T-helper 17 cell (primary cell): Measurements from ENCODE around the gene NTSR1. TPM values are rescaled to one million over a fixed set of nuclear protein-coding genes. Genes with fewer than 3 reads are reported as not detected.

Experiments used
- ATAC-seq: fragments of 150-1000 bp; cut with Tn5 transposase; 2 replicates; pipeline ENCODE4 v1.10.0; 2021; ENCODE audit warnings: mild to moderate bottlenecking, moderate library complexity
- DNase-seq, 3 donors: peaks; one replicate each; pipeline versions ENCODE4 v3.0.0 to v3.0.0-alpha.2; 2020 to 2021
- H3K9me3 ChIP-seq: one replicate; pipeline ENCODE4 v1.7.0; 2013; ENCODE audit warnings: low read length, mild to moderate bottlenecking; ENCODE audit not compliant: control insufficient read depth, poor library complexity, severe bottlenecking
- H3K27ac Mint-ChIP-seq: one replicate; pipeline ENCODE4 v1.8.0; 2022; ENCODE audit warnings: mild to moderate bottlenecking, moderate library complexity, mixed read lengths
- H3K27me3 Mint-ChIP-seq: one replicate; pipeline ENCODE4 v1.8.0; 2022; ENCODE audit warnings: mixed read lengths
- H3K36me3 Mint-ChIP-seq: one replicate; pipeline ENCODE4 v1.8.0; 2022; ENCODE audit warnings: low read depth, mixed read lengths
- H3K4me1 Mint-ChIP-seq: one replicate; pipeline ENCODE4 v1.8.0; 2022; ENCODE audit warnings: mild to moderate bottlenecking, mixed read lengths
- H3K4me3 Mint-ChIP-seq: one replicate; pipeline ENCODE4 v1.8.0; 2022; ENCODE audit warnings: mild to moderate bottlenecking, moderate library complexity, mixed read lengths
- total RNA-seq, 4 donors: library from RNA in 2 of 4; stranded (reverse) in 2 of 4; gene quantifications; one replicate each; pipeline ENCODE4 v1.2.3 and lab custom pipeline; 2022 to 2026

Gene NTSR1
- total RNA-seq, 2 donors from 2014 or later, result 0.10 TPM; not detected in 1

GRCh38 chr20:62787866-62788265, 79.2 kb downstream of the NTSR1 start:
- Mint-ChIP-seq H3K4me1 (peaks cover 9% of the 10 kb centered on the region), H3K27ac (no peak overlapping the region), H3K4me3 (no peak overlapping the region), H3K27me3 (no peaks in the 10 kb centered on the region), H3K36me3 (no peaks in the 10 kb centered on the region)
- H3K9me3 ChIP-seq, result no peaks in the 10 kb centered on the region
- ATAC-seq, result no peak
- DNase-seq, result no peak

DNA sequence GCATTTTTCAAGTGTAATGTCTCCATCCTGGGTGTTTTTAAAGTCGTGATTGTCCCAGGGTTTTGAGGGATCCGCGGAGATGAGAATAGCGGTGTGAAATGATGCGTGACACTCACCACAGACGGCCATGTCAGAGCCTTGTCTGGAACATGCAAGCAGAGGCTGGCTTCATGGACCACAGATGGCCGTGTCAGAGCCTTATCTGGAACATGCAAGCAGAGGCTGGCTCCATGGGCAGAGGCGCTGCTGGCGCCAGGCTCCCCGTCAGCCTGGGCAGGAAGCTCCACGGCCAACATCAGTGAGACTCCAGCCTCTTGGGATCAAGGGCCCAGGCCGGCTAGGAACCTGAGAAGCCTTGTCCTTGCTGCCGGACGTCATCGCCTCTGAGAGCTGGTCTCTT, 80.0 kb downstream of the NTSR1 start:
- Mint-ChIP-seq H3K27ac (no peak overlapping the region), H3K4me1 (peaks cover 13% of the 10 kb centered on the region), H3K36me3 (no peaks in the 10 kb centered on the region), H3K4me3 (no peak overlapping the region), H3K27me3 (no peaks in the 10 kb centered on the region)
- DNase-seq (no peak), ATAC-seq (no peak)
- no peaks in the 10 kb centered on the region for H3K9me3 ChIP-seq

DNA sequence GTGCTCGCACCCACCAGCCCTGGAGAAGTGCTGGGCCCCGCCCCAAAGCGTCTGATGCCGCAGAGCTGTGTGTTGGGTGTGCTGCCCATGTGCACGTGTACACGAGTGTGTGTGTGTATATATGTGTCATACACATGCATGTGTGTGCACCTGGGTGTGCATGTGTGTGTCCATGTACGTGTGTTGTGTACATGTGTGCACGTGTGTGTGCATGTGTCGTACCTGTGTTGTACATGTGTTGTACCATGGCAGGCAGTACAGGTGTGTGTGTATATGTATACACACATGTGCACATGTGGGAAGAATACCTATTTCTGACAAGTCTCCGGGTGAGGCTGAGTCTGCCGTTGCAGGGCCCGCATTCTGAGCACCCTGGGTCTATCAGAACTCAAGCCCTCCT, 81.4 kb downstream of the NTSR1 start:
- no peak for DNase-seq
- H3K36me3 Mint-ChIP-seq, result no peaks in the 10 kb centered on the region
- H3K4me1 Mint-ChIP-seq, result peaks cover 20% of the 10 kb centered on the region
- ATAC-seq, result no peak
- H3K27me3 Mint-ChIP-seq, result no peaks in the 10 kb centered on the region
- no peak overlapping the region for H3K4me3 Mint-ChIP-seq
- no peaks in the 10 kb centered on the region for H3K9me3 ChIP-seq
- no peak overlapping the region for H3K27ac Mint-ChIP-seq

GRCh38 chr20:62791301-62792181, 82.9 kb downstream of the NTSR1 start:
- ATAC-seq, result no peak
- H3K36me3 Mint-ChIP-seq, result no peaks in the 10 kb centered on the region
- peaks cover 23% of the 10 kb centered on the region for H3K4me1 Mint-ChIP-seq
- H3K27ac Mint-ChIP-seq, result peak overlapping the region; percentile 86
- H3K9me3 ChIP-seq, result no peaks in the 10 kb centered on the region
- H3K4me3 Mint-ChIP-seq, result no peak overlapping the region
- no peaks in the 10 kb centered on the region for H3K27me3 Mint-ChIP-seq
- peak; percentile 38 to 52 (median 46) for DNase-seq

- H3K4me3 Mint-ChIP-seq, result peak overlapping the region; percentile 58
- no peaks in the 10 kb centered on the region for H3K9me3 ChIP-seq
- peaks cover 24% of the 10 kb centered on the region for H3K4me1 Mint-ChIP-seq
- no peaks in the 10 kb centered on the region for H3K27me3 Mint-ChIP-seq
- no peaks in the 10 kb centered on the region for H3K36me3 Mint-ChIP-seq
- DNase-seq (no peak), ATAC-seq (no peak)
- peak overlapping the region; percentile 96 for H3K27ac Mint-ChIP-seq
Measured at GRCh38 chr20:62792182-62792939, 83.7 kb downstream of the NTSR1 start.

- DNase-seq (no peak), ATAC-seq (no peak)
- Mint-ChIP-seq H3K27me3 (no peaks in the 10 kb centered on the region), H3K36me3 (no peaks in the 10 kb centered on the region), H3K4me3 (peak overlapping the region; percentile 91), H3K4me1 (peaks cover 29% of the 10 kb centered on the region), H3K27ac (peak overlapping the region; percentile 96)
- H3K9me3 ChIP-seq, result no peaks in the 10 kb centered on the region
Measured at GRCh38 chr20:62792940-62793756, 84.5 kb downstream of the NTSR1 start.

GRCh38 chr20:62793757-62794006, 85.0 kb downstream of the NTSR1 start:
- H3K4me1 Mint-ChIP-seq, result peaks cover 34% of the 10 kb centered on the region
- peaks cover 3% of the 10 kb centered on the region for H3K36me3 Mint-ChIP-seq
- DNase-seq, result no peak
- H3K27ac Mint-ChIP-seq, result peak overlapping the region; percentile 96
- no peaks in the 10 kb centered on the region for H3K27me3 Mint-ChIP-seq
- no peaks in the 10 kb centered on the region for H3K9me3 ChIP-seq
- H3K4me3 Mint-ChIP-seq, result peak overlapping the region; percentile 91
- ATAC-seq, result no peak

- no peaks in the 10 kb centered on the region for H3K9me3 ChIP-seq
- Mint-ChIP-seq H3K4me1 (peaks cover 36% of the 10 kb centered on the region), H3K27ac (peak overlapping the region; percentile 96), H3K36me3 (peaks cover 4% of the 10 kb centered on the region), H3K4me3 (peak overlapping the region; percentile 91), H3K27me3 (no peaks in the 10 kb centered on the region)
- DNase-seq (peak; percentile 88 to 93 (median 88)), ATAC-seq (peak; percentile 81)
Measured at GRCh38 chr20:62794007-62794724, 85.5 kb downstream of the NTSR1 start.

GRCh38 chr20:62795023-62795761, 86.6 kb downstream of the NTSR1 start:
- Mint-ChIP-seq H3K27ac (peak overlapping the region; percentile 96), H3K27me3 (no peaks in the 10 kb centered on the region), H3K36me3 (peaks cover 4% of the 10 kb centered on the region), H3K4me1 (peaks cover 36% of the 10 kb centered on the region), H3K4me3 (peak overlapping the region; percentile 91)
- no peaks in the 10 kb centered on the region for H3K9me3 ChIP-seq
- peak; percentile 3 for ATAC-seq
- DNase-seq, result peak; percentile 42 to 61 (median 54)

- H3K4me3 Mint-ChIP-seq, result peak overlapping the region; percentile 88
- H3K9me3 ChIP-seq, result no peaks in the 10 kb centered on the region
- H3K4me1 Mint-ChIP-seq, result peaks cover 32% of the 10 kb centered on the region
- no peak for DNase-seq
- H3K27ac Mint-ChIP-seq, result peak overlapping the region; percentile 62
- H3K27me3 Mint-ChIP-seq, result no peaks in the 10 kb centered on the region
- no peak for ATAC-seq
- peaks cover 4% of the 10 kb centered on the region for H3K36me3 Mint-ChIP-seq
Measured at GRCh38 chr20:62796699-62797491, 88.3 kb downstream of the NTSR1 start.

DNA sequence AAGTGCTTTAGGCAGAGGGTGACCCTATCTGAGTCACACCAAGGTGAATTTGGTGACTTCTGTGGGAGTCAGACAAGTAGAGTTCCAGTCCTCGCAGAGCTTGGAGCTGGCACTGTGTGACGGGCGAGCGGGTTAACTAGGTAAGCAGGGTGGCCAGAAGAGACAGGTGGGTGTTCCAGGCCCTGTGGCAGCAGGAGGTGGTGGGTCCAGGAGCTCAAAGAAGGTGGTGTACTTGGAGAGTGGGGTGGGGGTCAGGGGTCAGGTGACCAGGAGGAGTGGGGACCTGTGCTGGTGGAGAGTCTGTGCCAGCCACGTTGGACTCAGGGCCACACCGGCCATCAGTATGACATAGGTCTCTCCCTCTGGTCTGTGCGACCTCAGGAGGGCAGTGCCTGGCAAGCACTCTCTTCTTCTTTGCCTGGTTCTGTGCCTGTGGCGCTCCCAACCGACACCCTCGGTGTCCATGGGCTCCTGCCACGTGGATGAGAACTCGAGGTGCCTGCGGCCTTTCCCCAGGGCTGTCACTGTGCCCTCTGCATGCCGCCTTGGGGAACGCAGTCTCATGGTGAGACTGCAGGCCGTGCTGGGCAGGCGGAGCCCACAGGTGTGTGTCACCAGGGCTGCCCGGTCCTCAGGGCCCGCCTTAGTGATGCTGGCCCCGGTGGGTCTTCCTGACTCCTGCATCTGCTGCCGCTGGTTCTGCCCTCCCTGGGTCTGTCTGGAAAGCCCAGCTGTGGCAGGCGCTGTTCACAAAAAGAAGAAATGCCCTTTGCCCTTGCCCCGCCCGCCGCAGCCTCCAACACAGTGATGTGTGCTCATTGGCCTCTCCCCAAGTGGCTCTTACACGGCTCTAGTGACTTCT, 89.3 kb downstream of the NTSR1 start:
- peaks cover 33% of the 10 kb centered on the region for H3K4me1 Mint-ChIP-seq
- ATAC-seq, result no peak
- H3K36me3 Mint-ChIP-seq, result peaks cover 4% of the 10 kb centered on the region
- peak overlapping the region; percentile 62 for H3K27ac Mint-ChIP-seq
- H3K27me3 Mint-ChIP-seq, result no peaks in the 10 kb centered on the region
- DNase-seq, result no peak
- no peaks in the 10 kb centered on the region for H3K9me3 ChIP-seq
- H3K4me3 Mint-ChIP-seq, result peak overlapping the region; percentile 88
